ENCODE data around the gene COL4A4. TPM values are rescaled to one million over a fixed set of nuclear protein-coding genes. Genes with fewer than 3 reads are reported as not detected.

Gene COL4A4
- total RNA-seq, 4 donors from 2014 or later: 0.40 to 2.3 (median 0.93) TPM

DNA sequence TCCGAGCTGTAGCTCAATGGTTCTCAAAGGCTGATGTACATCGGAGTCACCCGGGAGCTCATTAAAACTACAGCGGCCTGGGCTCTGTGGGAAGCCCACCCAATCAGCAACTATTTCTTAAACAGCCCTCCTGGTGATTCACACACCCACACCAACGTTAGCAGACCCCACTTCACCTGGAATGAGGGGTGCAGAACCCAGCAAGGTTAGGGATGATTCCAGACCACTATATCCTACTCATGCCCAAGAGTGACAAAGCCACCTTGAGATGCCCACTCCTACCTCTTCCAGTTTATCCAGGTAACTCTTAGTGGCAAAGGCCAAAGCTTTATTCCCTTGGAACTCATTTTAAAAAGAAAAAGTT is 178.4 kb downstream of the COL4A4 start:
- no peaks in the 10 kb centered on the region for H3K9me3 ChIP-seq
- intact Hi-C loops (cut with DNase I): loop anchor here (5.0 to 10.0 kb wide), 2 partner anchors 181 to 1313 kb away; no protein-coding TSS in a partner anchor
- H3K4me1 ChIP-seq: peaks cover 0 to 14% (median 3%) of the 10 kb centered on the region in 3 donors
- no peak overlapping the region for H3K4me3 ChIP-seq
- DNase-seq: no peak
- no peak overlapping the region for H3K27ac ChIP-seq
- H3K27me3 ChIP-seq: no peaks in the 10 kb centered on the region
- peaks cover 0 to 1% (median 0%) of the 10 kb centered on the region in 3 donors for H3K36me3 ChIP-seq
- 32 to 34% methylated on average over 5 of the region's 5 CpGs for WGBS, 2 donors
- TF ChIP-seq, protein P1, sequence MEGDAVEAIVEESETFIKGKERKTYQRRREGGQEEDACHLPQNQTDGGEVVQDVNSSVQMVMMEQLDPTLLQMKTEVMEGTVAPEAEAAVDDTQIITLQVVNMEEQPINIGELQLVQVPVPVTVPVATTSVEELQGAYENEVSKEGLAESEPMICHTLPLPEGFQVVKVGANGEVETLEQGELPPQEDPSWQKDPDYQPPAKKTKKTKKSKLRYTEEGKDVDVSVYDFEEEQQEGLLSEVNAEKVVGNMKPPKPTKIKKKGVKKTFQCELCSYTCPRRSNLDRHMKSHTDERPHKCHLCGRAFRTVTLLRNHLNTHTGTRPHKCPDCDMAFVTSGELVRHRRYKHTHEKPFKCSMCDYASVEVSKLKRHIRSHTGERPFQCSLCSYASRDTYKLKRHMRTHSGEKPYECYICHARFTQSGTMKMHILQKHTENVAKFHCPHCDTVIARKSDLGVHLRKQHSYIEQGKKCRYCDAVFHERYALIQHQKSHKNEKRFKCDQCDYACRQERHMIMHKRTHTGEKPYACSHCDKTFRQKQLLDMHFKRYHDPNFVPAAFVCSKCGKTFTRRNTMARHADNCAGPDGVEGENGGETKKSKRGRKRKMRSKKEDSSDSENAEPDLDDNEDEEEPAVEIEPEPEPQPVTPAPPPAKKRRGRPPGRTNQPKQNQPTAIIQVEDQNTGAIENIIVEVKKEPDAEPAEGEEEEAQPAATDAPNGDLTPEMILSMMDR (IDR thresholded peaks at IDR 0.05): no peak
- TF ChIP-seq POLR2A (IDR thresholded peaks at IDR 0.05): no peak

DNA sequence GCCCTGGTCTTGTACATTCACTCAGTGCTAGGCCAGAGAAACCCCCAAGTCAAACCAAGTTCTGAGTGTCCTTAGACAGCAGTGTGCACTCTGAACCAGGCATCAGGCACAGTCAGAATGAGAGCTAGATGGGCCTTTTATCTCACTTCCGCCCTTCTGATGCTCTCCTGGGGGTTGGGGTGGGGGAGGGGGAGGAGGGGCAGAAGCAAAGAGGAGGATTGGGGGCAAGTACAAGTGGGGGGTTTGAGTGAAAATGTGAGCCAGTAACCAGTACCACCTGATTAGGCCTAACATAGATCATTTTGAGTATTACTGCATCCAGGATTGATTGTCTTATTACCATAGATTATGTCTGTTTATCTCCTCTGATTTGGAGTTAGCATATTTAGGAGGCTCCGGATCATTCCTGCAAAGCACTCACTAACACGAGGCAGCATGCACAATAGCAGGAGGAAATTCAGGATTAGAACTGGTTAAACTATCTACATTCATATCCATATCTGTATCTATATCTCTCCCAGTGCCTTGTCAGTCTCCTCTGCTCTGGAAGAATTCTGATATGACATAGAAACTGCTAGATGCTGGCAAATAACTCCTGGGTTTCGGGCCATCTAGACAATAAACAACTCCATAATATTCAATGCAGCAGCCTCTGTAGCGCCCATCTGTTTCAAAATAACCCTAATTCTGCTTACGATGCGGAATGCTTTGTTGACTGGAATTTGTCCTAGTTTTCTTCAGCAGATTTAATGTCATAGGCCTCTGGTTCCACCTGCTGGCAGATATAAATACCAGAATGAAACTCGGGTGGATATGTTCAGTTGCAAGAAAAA is 179.0 kb downstream of the COL4A4 start:
- peaks cover 0 to 14% (median 3%) of the 10 kb centered on the region in 3 donors for H3K4me1 ChIP-seq
- TF ChIP-seq, protein P1 (IDR thresholded peaks at IDR 0.05): peak; percentile 50 to 75 (median 68)
- TF ChIP-seq POLR2A (IDR thresholded peaks at IDR 0.05): no peak
- H3K4me3 ChIP-seq: no peak overlapping the region
- H3K9me3 ChIP-seq: no peaks in the 10 kb centered on the region
- DNase-seq: no peak
- 22 to 24% methylated on average over 7 to 8 of the region's 8 CpGs for WGBS, 2 donors
- H3K36me3 ChIP-seq: no peaks in the 10 kb centered on the region
- H3K27ac ChIP-seq: peak overlapping the region in 1 of 4 donors; percentile 19
- intact Hi-C loops (cut with DNase I): loop anchor here (5.0 to 10.0 kb wide), 2 partner anchors 180 to 1313 kb away; no protein-coding TSS in a partner anchor
- H3K27me3 ChIP-seq: no peaks in the 10 kb centered on the region

DNA sequence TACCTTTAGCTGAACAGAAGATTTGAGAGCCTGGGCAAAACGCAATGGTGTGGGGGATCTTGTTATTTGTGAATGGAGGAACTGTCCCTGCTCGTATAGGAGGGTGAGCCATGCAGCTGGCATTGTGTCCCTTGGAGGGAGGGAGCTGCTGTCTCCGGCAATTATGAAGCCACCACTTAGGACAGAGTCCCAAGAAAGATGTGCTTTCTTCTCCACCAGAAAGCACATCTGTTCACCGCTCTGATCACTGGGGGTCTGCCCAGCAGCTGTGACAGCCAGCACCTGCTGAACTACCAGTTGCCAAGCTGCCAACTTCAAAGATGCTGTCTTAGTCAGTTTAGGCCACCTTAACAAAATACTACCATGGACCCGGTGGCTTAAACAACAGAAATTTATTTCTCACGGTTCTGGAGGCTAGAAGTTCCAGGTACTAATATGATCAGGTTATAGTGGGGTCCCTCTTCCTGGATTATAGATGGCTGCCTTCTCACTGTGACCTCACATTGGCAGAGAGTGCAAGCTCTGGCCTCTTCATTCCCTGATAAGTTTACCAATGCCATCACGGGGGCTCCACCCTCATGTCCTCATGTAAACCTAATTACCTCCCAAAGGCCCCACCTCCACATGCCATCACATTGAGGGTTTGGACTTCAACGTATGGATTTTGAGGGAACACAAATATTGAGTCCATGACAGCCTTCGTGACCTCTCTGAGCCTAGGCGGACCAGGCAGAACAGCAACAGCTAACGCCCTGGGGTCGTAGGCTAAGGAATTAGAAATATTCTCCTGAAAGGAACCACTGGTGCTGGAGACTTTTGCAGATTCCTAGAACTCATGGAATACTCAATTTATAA is 179.9 kb downstream of the COL4A4 start:
- no peak for DNase-seq
- no peak overlapping the region for H3K4me3 ChIP-seq
- intact Hi-C loops (cut with DNase I): loop anchor here (10.0 kb wide), 1 partner anchor 179 kb away; no protein-coding TSS in a partner anchor
- H3K9me3 ChIP-seq: no peaks in the 10 kb centered on the region
- no peaks in the 10 kb centered on the region for H3K36me3 ChIP-seq
- no peaks in the 10 kb centered on the region for H3K27me3 ChIP-seq
- peaks cover 0 to 14% (median 3%) of the 10 kb centered on the region in 3 donors for H3K4me1 ChIP-seq
- whole genome bisulfite sequencing, 2 donors: 68 to 81% methylated on average over 10 to 12 of the region's 12 CpGs
- TF ChIP-seq, protein P1 (IDR thresholded peaks at IDR 0.05): no peak
- TF ChIP-seq POLR2A (IDR thresholded peaks at IDR 0.05): no peak
- H3K27ac ChIP-seq: peak overlapping the region in 1 of 4 donors; percentile 19

DNA sequence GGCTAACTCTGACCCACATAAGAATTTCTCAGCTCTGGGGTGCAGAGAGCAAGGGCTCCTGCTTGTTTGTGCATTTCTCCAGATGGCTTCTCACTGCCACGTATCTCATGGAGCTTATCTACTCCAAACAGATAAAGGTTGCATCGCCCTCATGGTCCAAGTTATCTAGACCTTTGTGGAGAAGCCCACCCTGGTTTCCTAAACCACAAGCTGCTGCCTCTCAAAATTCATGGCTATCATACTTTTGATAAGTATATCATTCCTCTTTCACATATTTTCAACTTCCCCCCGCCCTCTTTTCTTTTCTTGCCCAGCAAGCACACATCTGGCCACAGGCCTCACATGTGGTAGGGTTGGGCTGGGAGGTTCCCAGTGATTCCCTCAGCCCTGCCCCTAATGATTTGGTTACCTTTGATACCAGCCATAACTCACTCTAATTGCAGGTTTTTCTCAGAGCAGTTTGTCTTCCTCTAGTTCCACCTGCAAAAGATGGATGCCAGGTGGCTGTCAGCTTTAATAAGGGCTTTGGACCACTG is 182.1 kb downstream of the COL4A4 start:
- Histone ChIP-seq H3K9me3 (no peaks in the 10 kb centered on the region), H3K27me3 (no peaks in the 10 kb centered on the region), H3K4me3 (no peak overlapping the region), H3K27ac (no peak overlapping the region), H3K36me3 (no peaks in the 10 kb centered on the region), H3K4me1 (peaks cover 0 to 28% (median 3%) of the 10 kb centered on the region in 3 donors)
- TF ChIP-seq, protein P1 (IDR thresholded peaks at IDR 0.05): no peak
- no peak for TF ChIP-seq POLR2A (IDR thresholded peaks at IDR 0.05)
- 74 to 87% methylated on average over 3 of the region's 3 CpGs for WGBS, 2 donors
- no peak for DNase-seq
- intact Hi-C loops (cut with DNase I): loop anchor here (10.0 kb wide), 1 partner anchor 177 kb away; no protein-coding TSS in a partner anchor

Data from esophagus squamous epithelium (tissue), 5 donors.